ENCODE results near the gene MAOA.
"Not testable (repeated sequence)": the region's sequence is repeated elsewhere in the genome, so short reads cannot be mapped to it uniquely, and the experiment has no call there.

MAOA gene

GRCh38 chrX:43663173-43663572, 7.1 kb downstream of the MAOA start:
- no peak for DNase-seq (ENCODE audit: low read depth in 2 of 2)

DNA sequence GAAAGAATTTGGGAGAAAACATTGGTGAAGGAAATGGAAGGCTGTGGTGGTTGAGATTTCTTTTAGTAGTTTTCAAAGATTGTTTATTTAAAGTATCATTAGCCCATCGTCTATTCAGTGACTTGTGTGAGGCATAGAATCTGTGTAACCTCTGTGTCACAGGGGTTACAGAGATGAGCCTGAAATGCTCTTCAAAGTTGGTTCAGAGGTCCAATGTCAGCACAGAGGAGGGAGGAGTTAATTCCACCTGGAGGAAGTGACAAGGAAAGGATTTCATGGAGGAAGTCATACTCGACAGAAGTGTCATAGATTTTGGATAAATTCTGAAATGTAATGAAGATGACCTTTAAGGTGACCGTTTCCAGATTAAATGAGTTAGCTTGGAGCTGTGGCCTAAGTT, 8.2 kb downstream of the MAOA start:
- DNase-seq (ENCODE audit: low read depth in 2 of 2): no peak

DNA sequence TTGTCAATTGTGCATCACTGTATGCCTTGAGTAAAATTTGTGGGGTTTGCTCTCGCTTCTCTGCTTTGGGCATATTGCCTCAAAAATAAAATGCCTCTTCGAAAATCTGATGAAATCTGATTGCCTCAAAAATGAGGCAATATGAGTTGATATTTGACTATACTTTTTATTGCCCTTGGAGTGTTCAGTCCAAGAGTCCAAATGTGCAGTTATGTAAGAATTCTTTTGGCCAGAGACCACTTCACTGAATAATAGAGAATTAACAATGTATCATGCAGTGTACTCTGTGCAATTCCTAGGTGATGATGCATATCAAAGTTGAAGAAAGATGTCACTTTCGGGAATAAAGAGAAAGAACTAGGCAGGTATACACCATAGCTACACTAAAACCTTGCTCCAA, 8.6 kb downstream of the MAOA start:
- DNase-seq (ENCODE audit: low read depth in 2 of 2): no peak

- DNase-seq (ENCODE audit: low read depth in 2 of 2): no peak
Observed at GRCh38 chrX:43666311-43666912, 10.3 kb downstream of the MAOA start.

DNA sequence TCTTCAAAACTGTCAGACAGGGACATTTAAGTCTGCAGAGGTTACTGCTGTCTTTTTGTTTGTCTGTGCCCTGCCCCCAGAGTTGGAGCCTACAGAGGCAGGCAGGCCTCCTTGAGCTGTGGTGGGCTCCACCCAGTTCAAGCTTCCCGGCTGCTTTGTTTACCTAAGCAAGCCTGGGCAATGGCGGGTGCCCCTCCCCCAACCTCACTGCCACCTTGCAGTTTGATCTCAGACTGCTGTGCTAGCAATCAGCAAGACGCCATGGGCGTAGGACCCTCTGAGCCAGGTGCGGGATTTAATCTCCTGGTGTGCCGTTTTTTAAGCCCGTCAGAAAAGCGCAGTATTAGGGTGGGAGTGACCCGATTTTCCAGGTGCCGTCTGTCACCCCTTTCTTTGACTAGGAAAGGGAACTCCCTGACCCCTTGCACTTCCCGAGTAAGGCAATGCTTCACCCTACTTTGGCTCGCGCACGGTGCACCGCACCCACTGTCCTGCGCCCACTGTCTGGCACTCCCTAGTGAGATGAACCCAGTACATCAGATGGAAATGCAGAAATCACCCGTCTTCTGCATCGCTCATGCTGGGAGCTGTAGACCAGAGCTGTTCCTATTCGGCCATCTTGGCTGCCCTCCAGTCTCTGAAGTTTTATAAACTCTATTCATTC, 20.0 kb downstream of the MAOA start:
- not testable (repeated sequence) for DNase-seq (ENCODE audit: low read depth in 2 of 2)

GRCh38 chrX:43676971-43677572, 21.0 kb downstream of the MAOA start:
- DNase-seq (ENCODE audit: low read depth in 2 of 2): no peak

- no peak for DNase-seq (ENCODE audit: low read depth in 2 of 2)
Observed at GRCh38 chrX:43677993-43678392, 21.9 kb downstream of the MAOA start.

GRCh38 chrX:43679058-43679457, 23.0 kb downstream of the MAOA start:
- DNase-seq (ENCODE audit: low read depth in 2 of 2): no peak

- DNase-seq (ENCODE audit: low read depth in 2 of 2): no peak
Observed at GRCh38 chrX:43679778-43680177, 23.7 kb downstream of the MAOA start.

GRCh38 chrX:43682726-43683125, 26.6 kb downstream of the MAOA start:
- no peak for DNase-seq (ENCODE audit: low read depth in 2 of 2)

GRCh38 chrX:43685221-43685620, 29.1 kb downstream of the MAOA start:
- DNase-seq (ENCODE audit: low read depth in 2 of 2): no peak

DNA sequence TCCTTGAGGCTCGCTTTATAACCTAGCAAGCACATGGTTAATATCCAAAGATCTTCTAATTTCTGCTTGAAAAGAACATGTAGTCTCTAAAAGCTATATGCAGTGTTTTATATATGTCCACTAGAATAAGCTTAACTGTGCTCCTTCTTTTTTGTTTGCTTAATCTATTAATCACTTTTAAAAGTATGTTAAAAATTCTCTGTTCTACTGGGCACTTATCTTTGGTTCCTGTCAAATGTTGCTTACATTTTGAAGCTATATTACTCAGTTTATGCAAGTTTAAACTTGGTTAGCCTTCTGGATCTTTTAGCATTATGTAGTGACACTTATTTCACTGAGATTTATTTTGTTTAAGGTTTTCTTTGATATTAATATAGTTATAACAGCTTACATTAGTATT, 32.5 kb downstream of the MAOA start:
- no peak for DNase-seq (ENCODE audit: low read depth in 2 of 2)

GRCh38 chrX:43693602-43694406, 37.7 kb downstream of the MAOA start:
- DNase-seq (ENCODE audit: low read depth in 2 of 2): no peak

DNA sequence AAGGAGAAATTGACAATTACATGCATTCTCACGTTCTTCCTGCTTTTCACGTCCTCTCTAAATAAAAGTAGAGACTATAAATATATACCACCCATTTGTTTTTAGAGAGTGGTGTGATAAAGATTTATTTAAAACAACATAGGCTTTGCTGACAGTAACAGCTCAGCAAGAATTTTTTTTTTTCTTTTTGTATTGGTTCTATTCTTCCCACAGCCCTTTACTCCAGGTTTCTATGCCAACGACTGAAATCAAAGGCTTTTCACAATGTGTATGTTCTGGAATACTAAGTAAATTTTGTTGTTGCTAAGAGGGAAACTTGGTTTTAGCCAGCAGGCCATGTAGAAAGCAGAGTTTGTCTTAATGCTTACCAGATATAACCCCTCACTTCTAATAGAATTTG, 43.4 kb downstream of the MAOA start:
- no peak for DNase-seq (ENCODE audit: low read depth in 2 of 2)

- DNase-seq (ENCODE audit: low read depth in 2 of 2): no peak
Observed at GRCh38 chrX:43702079-43702524, 46.0 kb downstream of the MAOA start.

- DNase-seq (ENCODE audit: low read depth in 2 of 2): no peak
Observed at GRCh38 chrX:43702660-43703059, 46.6 kb downstream of the MAOA start.

GRCh38 chrX:43703211-43703791, 47.2 kb downstream of the MAOA start:
- DNase-seq (ENCODE audit: low read depth in 2 of 2): no peak

- no peak for DNase-seq (ENCODE audit: low read depth in 2 of 2)
Observed at GRCh38 chrX:43706786-43707370, 50.8 kb downstream of the MAOA start.

DNA sequence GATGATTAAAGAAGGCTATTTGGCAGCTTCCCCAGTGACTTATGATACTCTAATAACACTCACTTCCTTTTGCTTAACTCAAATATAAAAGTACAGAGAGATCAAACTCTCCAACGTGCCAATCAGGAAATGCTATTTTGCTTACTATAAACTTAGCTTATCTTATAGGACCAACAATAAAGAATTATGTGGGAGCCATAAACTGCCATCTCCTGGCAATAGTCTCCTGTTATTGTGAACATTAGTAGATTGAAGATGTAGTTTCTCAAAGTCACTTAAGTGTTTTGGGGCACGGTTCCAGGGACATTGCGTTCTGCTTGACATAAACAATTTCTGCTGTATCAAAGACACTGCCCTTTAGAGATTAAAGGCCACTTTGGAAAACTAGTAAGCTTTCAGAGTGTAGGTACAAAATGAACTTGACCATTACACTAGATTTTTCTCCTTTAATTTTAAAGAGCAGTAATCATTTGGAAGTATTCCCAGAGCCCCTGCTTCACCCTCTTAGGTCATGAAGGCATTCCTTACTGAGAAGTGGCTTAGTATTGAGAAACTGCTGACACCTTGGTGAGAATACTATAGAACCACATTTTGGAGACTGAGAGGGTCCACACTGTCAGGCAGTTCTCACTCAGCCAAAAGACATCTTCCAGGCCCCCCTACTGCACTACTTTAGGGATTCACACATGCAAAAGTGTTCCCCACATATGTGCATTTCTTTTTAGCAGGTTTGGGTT, 51.9 kb downstream of the MAOA start:
- no peak for DNase-seq (ENCODE audit: low read depth in 2 of 2)

DNA sequence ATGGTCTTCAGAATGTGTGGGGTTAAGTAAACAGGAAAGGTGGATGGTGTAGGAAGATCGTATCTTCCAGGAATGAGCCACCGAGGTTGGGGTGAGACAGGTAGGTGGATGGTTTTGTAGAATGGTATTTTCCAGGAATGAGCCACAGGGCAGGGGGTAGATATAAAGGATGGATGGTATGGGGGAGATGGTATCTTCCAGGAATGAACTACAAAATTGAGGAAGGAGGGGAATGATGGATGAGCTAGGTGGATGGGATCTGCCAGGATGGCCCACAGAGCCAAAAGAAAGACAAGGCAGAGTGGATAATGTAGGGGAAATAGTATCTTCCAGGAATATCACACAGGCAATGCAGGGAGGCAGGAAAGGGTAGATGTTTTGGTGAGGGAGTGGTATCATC, 60.0 kb downstream of the MAOA start:
- DNase-seq (ENCODE audit: low read depth in 2 of 2): no peak

DNA sequence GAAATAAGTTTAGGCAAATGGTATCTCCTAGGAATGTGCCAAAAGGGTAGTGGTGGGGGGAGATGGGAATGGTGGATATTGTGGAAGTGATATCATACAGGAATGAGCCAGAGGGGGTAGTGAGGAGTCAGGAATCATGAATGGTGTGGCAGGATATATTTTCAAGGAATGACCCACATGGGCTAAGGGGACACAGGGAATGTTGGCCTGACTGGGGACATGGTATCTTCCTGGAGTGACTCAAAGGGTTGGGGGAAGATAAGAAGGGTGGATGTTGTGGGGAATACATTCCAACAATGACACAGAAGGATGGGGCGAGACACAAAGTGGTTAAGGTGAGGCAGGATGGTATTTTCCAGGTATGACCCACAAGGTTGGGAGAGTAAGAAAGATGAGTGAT, 60.6 kb downstream of the MAOA start:
- DNase-seq (ENCODE audit: low read depth in 2 of 2): no peak
